Neuron (in vitro differentiated cells): ENCODE data around the gene CHMP2A.

Source experiments
- H2AFZ ChIP-seq: one replicate; pipeline ENCODE4 v1.6.1; 2013; ENCODE audit warnings: low read depth, mild to moderate bottlenecking, inconsistent platforms, low read length, moderate library complexity
- H3K27me3 ChIP-seq: one replicate; pipeline ENCODE4 v1.6.1; 2013; ENCODE audit warnings: low read length; ENCODE audit not compliant: insufficient read depth
- H3K36me3 ChIP-seq: one replicate; pipeline ENCODE4 v1.6.1; 2013; ENCODE audit warnings: low read length; ENCODE audit not compliant: insufficient read depth
- H3K4me1 ChIP-seq: one replicate; pipeline ENCODE4 v1.6.1; 2013; ENCODE audit warnings: low read length; ENCODE audit not compliant: insufficient read depth
- H3K4me3 ChIP-seq: 2 replicates; pipeline ENCODE4 v1.5.1; 2013; ENCODE audit warnings: mild to moderate bottlenecking, low read length, moderate library complexity
- H3K9me3 ChIP-seq: one replicate; pipeline ENCODE4 v1.6.1; 2013; ENCODE audit warnings: low read length

The CHMP2A gene

DNA sequence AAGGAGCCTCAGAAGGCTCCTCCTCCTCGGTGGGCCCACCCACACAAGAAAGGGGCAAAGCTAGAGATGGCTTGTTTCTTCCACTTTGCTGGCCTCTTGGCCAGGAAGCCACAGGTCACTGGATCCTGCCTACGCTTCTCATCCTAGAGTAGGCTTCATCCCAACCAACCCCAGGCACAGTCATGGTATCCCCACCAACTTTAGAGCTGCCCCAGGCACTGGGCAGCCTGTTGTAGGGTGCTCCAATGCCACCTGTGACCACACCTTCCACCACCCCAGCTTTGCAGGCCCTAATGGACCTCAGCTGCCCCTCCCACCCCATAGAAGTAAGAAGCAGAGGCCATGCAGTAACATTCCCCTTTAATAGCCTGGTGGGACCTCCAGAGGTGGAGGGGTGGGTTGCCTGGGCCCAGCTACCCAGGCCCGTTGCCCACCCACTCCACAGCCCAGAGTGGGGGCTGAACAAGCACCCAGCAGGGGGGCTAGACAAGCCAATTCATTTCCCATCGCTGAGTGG lies 522 bp upstream of the CHMP2A start:
- H2AFZ ChIP-seq, result no peak overlapping the region
- H3K27me3 ChIP-seq, result no peaks in the 10 kb centered on the region
- peaks cover 40% of the 10 kb centered on the region for H3K4me1 ChIP-seq
- no peaks in the 10 kb centered on the region for H3K9me3 ChIP-seq
- H3K4me3 ChIP-seq, result peak overlapping the region; percentile 57
- peaks cover 44% of the 10 kb centered on the region for H3K36me3 ChIP-seq

DNA sequence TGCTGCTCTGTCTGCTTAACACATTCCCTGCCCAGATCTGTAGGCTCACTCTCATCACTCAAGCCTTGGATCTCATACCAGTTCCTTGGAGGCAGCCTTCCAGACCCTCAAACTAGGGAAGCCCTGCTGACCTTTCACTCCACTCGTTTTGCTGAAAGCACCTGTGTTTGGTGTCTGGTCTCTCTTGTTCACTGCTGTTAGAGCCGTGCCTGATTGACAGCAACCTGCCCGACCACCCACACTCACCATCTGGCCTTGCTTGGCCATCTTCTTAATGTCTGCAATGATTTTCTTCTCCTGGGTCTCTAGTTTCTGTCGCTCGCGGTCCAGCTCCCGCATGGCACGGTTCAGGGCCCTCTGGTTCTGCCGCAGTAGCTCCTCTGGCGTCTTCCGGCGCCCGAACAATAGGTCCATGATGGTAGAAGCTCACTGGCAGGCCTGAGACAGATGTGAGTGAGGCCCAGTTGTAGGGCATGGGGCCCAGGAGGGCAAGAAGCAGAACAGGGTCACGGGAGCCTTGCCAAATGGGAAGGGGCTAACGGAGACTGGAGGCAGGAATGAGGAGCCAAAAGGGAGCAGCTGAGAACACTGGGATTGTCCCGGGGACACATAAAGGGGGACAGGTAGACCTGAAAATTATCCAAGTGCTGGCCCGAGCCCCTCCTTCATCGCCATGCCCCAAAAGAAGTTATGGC lies 959 bp downstream of the CHMP2A start:
- H3K36me3 ChIP-seq, result peaks cover 59% of the 10 kb centered on the region
- no peaks in the 10 kb centered on the region for H3K9me3 ChIP-seq
- peak overlapping the region; percentile 57 for H3K4me3 ChIP-seq
- no peaks in the 10 kb centered on the region for H3K27me3 ChIP-seq
- H3K4me1 ChIP-seq, result peaks cover 32% of the 10 kb centered on the region
- no peak overlapping the region for H2AFZ ChIP-seq

DNA sequence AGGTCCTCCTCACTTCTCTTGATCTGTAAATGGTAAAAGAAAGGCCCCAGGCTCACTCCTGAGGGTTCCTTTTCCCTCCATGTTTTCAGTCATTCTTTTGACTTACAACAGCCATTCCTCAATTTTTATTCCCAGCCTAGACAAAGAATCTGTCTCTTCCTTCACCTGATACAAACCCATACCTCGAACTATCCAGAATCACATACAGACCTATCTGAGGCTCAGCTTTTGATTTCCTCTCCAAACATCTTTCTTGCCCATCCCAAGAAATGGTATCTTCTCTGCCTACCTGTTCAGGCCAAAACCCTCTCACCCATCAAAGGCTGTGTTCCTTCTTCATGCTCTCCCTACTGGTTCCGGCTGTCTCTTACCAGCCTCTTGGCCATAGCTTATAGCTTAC lies 2.2 kb downstream of the CHMP2A start:
- Histone ChIP-seq H3K36me3 (peaks cover 72% of the 10 kb centered on the region), H3K4me1 (peaks cover 32% of the 10 kb centered on the region), H2AFZ (no peak overlapping the region), H3K9me3 (no peaks in the 10 kb centered on the region), H3K4me3 (no peak overlapping the region), H3K27me3 (no peaks in the 10 kb centered on the region)

- H2AFZ ChIP-seq, result no peak overlapping the region
- peaks cover 29% of the 10 kb centered on the region for H3K4me1 ChIP-seq
- H3K9me3 ChIP-seq, result no peaks in the 10 kb centered on the region
- H3K36me3 ChIP-seq, result peaks cover 74% of the 10 kb centered on the region
- no peaks in the 10 kb centered on the region for H3K27me3 ChIP-seq
- H3K4me3 ChIP-seq, result no peak overlapping the region
These were observed 3.1 kb downstream of the CHMP2A start for GRCh38 chr19:58551577-58552471.

- Histone ChIP-seq H3K4me1 (peaks cover 30% of the 10 kb centered on the region), H2AFZ (no peak overlapping the region), H3K27me3 (no peaks in the 10 kb centered on the region), H3K4me3 (no peak overlapping the region), H3K36me3 (peaks cover 74% of the 10 kb centered on the region), H3K9me3 (no peaks in the 10 kb centered on the region)
These were observed 3.8 kb downstream of the CHMP2A start for GRCh38 chr19:58551123-58551497.

DNA sequence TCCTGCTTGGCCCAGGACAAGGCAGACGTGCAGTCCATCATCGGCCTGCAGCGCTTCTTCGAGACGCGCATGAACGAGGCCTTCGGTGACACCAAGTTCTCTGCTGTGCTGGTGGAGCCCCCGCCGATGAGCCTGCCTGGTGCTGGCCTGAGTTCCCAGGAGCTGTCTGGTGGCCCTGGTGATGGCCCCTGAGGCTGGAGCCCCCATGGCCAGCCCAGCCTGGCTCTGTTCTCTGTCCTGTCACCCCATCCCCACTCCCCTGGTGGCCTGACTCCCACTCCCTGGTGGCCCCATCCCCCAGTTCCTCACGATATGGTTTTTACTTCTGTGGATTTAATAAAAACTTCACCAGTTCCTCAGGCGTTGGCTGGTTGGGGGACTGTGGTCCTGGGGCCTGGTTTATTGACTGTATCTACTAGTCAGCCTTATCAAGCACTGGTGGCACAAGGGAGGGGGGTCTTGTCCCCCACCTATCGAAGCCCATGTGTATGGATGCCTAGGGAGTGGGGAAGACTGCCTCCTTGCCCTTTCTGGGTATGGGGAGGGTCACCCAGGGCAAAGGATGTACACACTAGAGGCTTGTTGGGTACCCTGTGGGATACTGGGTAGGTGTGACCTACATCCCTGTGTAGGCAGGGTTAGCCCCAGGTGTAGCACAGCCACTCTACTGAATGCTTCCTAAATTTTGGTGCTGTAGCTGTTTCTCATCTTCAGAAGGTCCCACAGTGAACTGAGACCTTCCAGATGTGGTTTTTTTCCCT lies 4.4 kb downstream of the CHMP2A start:
- H3K4me1 ChIP-seq, result peaks cover 33% of the 10 kb centered on the region
- H3K36me3 ChIP-seq, result peaks cover 76% of the 10 kb centered on the region
- H3K9me3 ChIP-seq, result no peaks in the 10 kb centered on the region
- H3K4me3 ChIP-seq, result no peak overlapping the region
- no peak overlapping the region for H2AFZ ChIP-seq
- H3K27me3 ChIP-seq, result no peaks in the 10 kb centered on the region

DNA sequence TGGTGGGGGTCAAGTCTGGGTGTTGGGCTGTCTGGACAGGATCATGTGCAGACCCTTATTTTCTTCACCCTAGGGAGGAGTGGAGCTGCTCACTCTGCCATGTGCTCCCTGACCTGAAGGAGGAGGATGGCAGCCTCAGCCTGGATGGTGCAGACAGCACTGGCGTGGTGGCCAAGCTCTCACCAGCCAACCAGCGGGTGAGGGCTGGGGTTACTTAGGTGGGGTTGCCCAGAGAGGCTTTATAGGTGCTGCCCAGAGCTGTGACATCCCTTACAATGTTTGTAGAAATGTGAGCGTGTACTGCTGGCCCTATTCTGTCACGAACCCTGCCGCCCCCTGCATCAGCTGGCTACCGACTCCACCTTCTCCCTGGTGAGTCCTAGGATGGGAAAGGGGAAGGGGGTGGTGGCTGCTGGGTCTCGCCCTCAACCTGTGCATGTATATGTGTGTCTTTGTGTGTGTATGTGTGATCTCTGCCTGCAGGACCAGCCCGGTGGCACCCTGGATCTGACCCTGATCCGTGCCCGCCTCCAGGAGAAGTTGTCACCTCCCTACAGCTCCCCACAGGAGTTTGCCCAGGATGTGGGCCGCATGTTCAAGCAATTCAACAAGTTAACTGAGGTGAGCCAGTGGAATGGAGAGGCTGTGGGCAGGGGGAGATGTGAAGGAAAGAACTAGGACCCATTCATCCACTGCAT lies 5.1 kb downstream of the CHMP2A start:
- no peak overlapping the region for H3K4me3 ChIP-seq
- no peaks in the 10 kb centered on the region for H3K9me3 ChIP-seq
- H3K27me3 ChIP-seq, result no peaks in the 10 kb centered on the region
- H2AFZ ChIP-seq, result no peak overlapping the region
- H3K4me1 ChIP-seq, result peaks cover 28% of the 10 kb centered on the region
- H3K36me3 ChIP-seq, result peaks cover 77% of the 10 kb centered on the region

DNA sequence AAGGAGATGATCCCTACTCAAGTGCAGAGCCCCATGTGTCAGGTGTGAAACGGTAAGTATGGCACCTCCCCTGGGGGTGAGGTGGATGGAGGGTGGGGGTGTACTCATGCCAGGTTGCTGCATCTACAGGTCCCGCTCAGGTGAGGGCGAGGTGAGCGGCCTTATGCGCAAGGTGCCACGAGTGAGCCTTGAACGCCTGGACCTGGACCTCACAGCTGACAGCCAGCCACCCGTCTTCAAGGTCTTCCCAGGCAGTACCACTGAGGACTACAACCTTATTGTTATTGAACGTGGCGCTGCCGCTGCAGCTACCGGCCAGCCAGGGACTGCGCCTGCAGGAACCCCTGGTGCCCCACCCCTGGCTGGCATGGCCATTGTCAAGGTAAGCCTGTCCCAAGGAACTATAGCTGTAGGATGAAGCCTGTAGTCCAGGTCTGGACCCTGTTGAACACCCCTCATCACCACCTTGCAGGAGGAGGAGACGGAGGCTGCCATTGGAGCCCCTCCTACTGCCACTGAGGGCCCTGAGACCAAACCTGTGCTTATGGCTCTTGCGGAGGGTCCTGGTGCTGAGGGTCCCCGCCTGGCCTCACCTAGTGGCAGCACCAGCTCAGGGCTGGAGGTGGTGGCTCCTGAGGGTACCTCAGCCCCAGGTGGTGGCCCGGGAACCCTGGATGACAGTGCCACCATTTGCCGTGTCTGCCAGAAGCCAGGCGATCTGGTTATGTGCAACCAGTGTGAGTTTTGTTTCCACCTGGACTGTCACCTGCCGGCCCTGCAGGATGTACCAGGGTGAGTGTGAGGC lies 5.8 kb downstream of the CHMP2A start:
- no peak overlapping the region for H2AFZ ChIP-seq
- H3K9me3 ChIP-seq, result no peaks in the 10 kb centered on the region
- H3K27me3 ChIP-seq, result no peaks in the 10 kb centered on the region
- peaks cover 77% of the 10 kb centered on the region for H3K36me3 ChIP-seq
- no peak overlapping the region for H3K4me3 ChIP-seq
- peaks cover 25% of the 10 kb centered on the region for H3K4me1 ChIP-seq

GRCh38 chr19:58547323-58548312 lies 7.3 kb downstream of the CHMP2A start:
- no peak overlapping the region for H3K4me3 ChIP-seq
- no peak overlapping the region for H2AFZ ChIP-seq
- peaks cover 73% of the 10 kb centered on the region for H3K36me3 ChIP-seq
- H3K27me3 ChIP-seq, result no peaks in the 10 kb centered on the region
- peaks cover 17% of the 10 kb centered on the region for H3K4me1 ChIP-seq
- H3K9me3 ChIP-seq, result no peaks in the 10 kb centered on the region

DNA sequence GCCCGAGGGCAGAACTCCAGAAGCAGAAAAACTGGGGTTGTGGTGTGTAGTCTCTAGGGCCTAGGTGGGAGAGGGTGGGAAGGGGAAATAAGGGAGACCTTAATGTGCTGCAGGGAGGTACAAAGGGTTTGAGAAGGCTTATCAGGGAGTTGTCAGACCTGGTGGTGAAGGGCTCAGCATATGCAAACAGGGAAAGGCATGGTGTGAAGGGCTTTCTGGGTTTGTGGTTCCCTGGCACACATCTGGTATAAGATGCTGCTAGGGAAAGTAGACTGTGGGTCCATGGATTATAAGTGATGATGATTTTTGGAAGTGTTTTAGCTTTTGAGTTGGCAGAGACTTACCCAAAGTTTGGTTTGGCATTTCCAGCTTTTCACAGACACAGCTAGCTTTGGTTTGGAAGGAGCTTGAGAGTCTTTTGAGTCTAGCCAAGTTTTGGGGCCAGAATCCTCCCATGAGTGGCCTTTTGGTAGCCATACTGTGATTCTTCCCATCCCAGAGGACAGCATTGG lies 8.8 kb downstream of the CHMP2A start:
- Histone ChIP-seq H3K9me3 (no peaks in the 10 kb centered on the region), H2AFZ (no peak overlapping the region), H3K36me3 (peaks cover 58% of the 10 kb centered on the region), H3K4me1 (peaks cover 17% of the 10 kb centered on the region), H3K27me3 (no peaks in the 10 kb centered on the region), H3K4me3 (peak overlapping the region; percentile 90)
